PC-3 (cell line): ENCODE measurements around the gene ADRB2. TPM values are rescaled to one million over a fixed set of nuclear protein-coding genes. Genes with fewer than 3 reads are reported as not detected.

Experiments
- ATAC-seq: fragments of 200-7000 bp; cut with Tn5 transposase; 2 replicates; pipeline ENCODE4 v1.9.1; 2020; ENCODE audit warnings: mild to moderate bottlenecking, moderate library complexity
- BruUV-seq: library from RNA; stranded (reverse); fragments of 400-500 nt; replicated peaks from 2 replicates; lab custom pipeline; 2021; lab: Mats Ljungman, UMichigan
- CTCF ChIA-PET: fragments of 300-600 bp; sonication (Branson Sonifier 250); formaldehyde crosslinking; loops from one replicate; lab custom pipeline; 2022; ENCODE audit warnings: antibody characterized with exemption; lab: Charles Lee
- POLR2A ChIA-PET: fragments of 300-600 bp; sonication (Branson Sonifier 250); formaldehyde crosslinking; loops from one replicate; lab custom pipeline; 2022; ENCODE audit warnings: antibody characterized with exemption; ENCODE audit not compliant: unreplicated experiment; lab: Charles Lee
- DNase-seq: peaks from one replicate; pipeline ENCODE4 v3.0.0-alpha.2; 2015
- H2AFZ ChIP-seq: fragments of 300-600 bp; sonication (generic); 2 replicates; pipeline ENCODE4 v1.6.0; 2016; ENCODE audit warnings: antibody characterized with exemption, low read length
- H3F3A ChIP-seq: fragments of 300-600 bp; sonication (generic); one replicate; pipeline ENCODE4 v1.6.0; 2017; ENCODE audit warnings: antibody characterized with exemption, low read length, control low read depth, mild to moderate bottlenecking; ENCODE audit not compliant: unreplicated experiment
- H3K27ac ChIP-seq: fragments of 300-600 bp; sonication (generic); 2 replicates; pipeline ENCODE4 v1.5.1; 2016; ENCODE audit warnings: mild to moderate bottlenecking, low read length
- H3K27me3 ChIP-seq: fragments of 300-600 bp; sonication (generic); 2 replicates; pipeline ENCODE4 v1.6.1; 2016; ENCODE audit warnings: low read length, mixed read lengths
- H3K36me3 ChIP-seq: fragments of 300-600 bp; sonication (generic); 2 replicates; pipeline ENCODE4 v1.6.1; 2016; ENCODE audit warnings: low read depth, mixed run types, low read length, mixed read lengths
- H3K4me1 ChIP-seq: fragments of 300-600 bp; sonication (generic); 2 replicates; pipeline ENCODE4 v1.5.1; 2016; ENCODE audit warnings: low read length; ENCODE audit not compliant: insufficient read depth
- H3K4me2 ChIP-seq: fragments of 300-600 bp; sonication (generic); 2 replicates; pipeline ENCODE4 v1.6.0; 2016; ENCODE audit warnings: low read length
- H3K4me3 ChIP-seq: fragments of 300-600 bp; sonication (generic); 2 replicates; pipeline ENCODE4 v1.5.1; 2016; ENCODE audit warnings: mild to moderate bottlenecking, low read length, mixed read lengths
- H3K79me2 ChIP-seq: fragments of 300-600 bp; sonication (generic); 2 replicates; pipeline ENCODE4 v1.6.1; 2017; ENCODE audit warnings: low read length, mixed read lengths
- H3K9ac ChIP-seq: fragments of 300-600 bp; sonication (generic); 2 replicates; pipeline ENCODE4 v1.6.0; 2016; ENCODE audit warnings: mild to moderate bottlenecking, low read length
- H3K9me2 ChIP-seq: fragments of 300-600 bp; sonication (generic); replicated peaks from 2 replicates; pipeline ENCODE4 v1.6.1; 2016; ENCODE audit warnings: mixed run types, low read length, mixed read lengths
- H3K9me3 ChIP-seq: fragments of 300-600 bp; sonication (generic); 2 replicates; pipeline ENCODE4 v1.6.1; 2016; ENCODE audit warnings: low read length, mixed read lengths
- H4K20me1 ChIP-seq: fragments of 300-600 bp; sonication (generic); 2 replicates; pipeline ENCODE4 v1.6.1; 2016; ENCODE audit warnings: low read length, mixed read lengths
- EZH2 ChIP-seq: fragments of 300-600 bp; sonication (generic); IDR thresholded peaks from one replicate; pipeline ENCODE4 v1.6.1; 2017; ENCODE audit warnings: antibody characterized with exemption, mild to moderate bottlenecking, low read length; ENCODE audit not compliant: unreplicated experiment
- EZH2phosphoT487 ChIP-seq: fragments of 300-600 bp; sonication (generic); IDR thresholded peaks from 2 replicates; pipeline ENCODE4 v1.6.1; 2018; ENCODE audit warnings: mild to moderate bottlenecking, antibody characterized with exemption, low read length, borderline replicate concordance
- intact Hi-C: fragments of 100-400 bp; cut with micrococcal nuclease; formaldehyde crosslinking; loops from 2 replicates; pipeline ENCODE4 v1.9.0; 2023
- total RNA-seq: library from RNA; depleted of rRNA; stranded (reverse); fragments of >200 nt; gene quantifications from 2 replicates; pipeline ENCODE4 v1.2.3, GENCODE V29; 2014
- TF ChIP-seq, protein P1 (sequence below): fragments of 300-600 bp; sonication (generic); conservative IDR thresholded peaks from 2 replicates; pipeline ENCODE4 v1.5.1; 2017; ENCODE audit warnings: antibody characterized with exemption, low read depth, mild to moderate bottlenecking, low read length

Gene ADRB2
- total RNA-seq, 1 experiment from 2014 or later, result 41.1 TPM

DNA sequence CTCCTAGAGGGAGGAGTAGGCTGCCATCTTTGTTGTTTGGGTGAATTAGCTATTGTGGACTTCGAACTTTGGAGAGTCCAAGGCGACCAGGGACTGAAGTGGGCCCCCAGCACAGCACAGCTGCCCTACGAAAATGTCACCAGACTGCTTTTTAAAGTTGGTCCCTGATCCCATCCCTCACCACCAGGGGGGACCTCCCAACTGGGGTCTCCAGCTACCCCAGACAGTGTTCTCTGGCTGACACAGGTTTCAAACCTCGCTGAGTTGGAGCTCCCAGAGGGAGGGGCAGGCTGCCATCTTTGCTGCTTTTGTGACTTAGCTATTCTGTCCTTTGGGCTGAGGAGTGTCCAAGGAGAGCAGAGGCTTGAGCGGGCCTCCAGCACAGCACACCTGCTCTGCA, 45.7 kb upstream of the ADRB2 start:
- Histone ChIP-seq H4K20me1 (no peaks in the 10 kb centered on the region), H3K27me3 (no peaks in the 10 kb centered on the region), H3F3A (no peaks in the 10 kb centered on the region), H3K4me1 (peaks cover 36% of the 10 kb centered on the region), H3K9ac (no peak overlapping the region), H3K9me2 (no peaks in the 10 kb centered on the region; the same call in 1 of the 2 replicates), H3K27ac (no peak overlapping the region), H3K4me3 (no peak overlapping the region), H2AFZ (no peak overlapping the region), H3K36me3 (no peaks in the 10 kb centered on the region), H3K9me3 (no peaks in the 10 kb centered on the region), H3K4me2 (no peak overlapping the region), H3K79me2 (no peaks in the 10 kb centered on the region)
- intact Hi-C loops, result no loop called here
- ChIA-PET CTCF (no interaction called here), POLR2A (no interaction called here)
- DNase-seq (no peak), ATAC-seq (no peak)
- TF ChIP-seq EZH2 (no peak), EZH2phosphoT487 (no peak)
- TF ChIP-seq, protein P1, sequence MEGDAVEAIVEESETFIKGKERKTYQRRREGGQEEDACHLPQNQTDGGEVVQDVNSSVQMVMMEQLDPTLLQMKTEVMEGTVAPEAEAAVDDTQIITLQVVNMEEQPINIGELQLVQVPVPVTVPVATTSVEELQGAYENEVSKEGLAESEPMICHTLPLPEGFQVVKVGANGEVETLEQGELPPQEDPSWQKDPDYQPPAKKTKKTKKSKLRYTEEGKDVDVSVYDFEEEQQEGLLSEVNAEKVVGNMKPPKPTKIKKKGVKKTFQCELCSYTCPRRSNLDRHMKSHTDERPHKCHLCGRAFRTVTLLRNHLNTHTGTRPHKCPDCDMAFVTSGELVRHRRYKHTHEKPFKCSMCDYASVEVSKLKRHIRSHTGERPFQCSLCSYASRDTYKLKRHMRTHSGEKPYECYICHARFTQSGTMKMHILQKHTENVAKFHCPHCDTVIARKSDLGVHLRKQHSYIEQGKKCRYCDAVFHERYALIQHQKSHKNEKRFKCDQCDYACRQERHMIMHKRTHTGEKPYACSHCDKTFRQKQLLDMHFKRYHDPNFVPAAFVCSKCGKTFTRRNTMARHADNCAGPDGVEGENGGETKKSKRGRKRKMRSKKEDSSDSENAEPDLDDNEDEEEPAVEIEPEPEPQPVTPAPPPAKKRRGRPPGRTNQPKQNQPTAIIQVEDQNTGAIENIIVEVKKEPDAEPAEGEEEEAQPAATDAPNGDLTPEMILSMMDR, result 0 out of 2 replicates have a peak, but pooled peaks have one; percentile 21
- BruUV-seq, result no TSS peak

DNA sequence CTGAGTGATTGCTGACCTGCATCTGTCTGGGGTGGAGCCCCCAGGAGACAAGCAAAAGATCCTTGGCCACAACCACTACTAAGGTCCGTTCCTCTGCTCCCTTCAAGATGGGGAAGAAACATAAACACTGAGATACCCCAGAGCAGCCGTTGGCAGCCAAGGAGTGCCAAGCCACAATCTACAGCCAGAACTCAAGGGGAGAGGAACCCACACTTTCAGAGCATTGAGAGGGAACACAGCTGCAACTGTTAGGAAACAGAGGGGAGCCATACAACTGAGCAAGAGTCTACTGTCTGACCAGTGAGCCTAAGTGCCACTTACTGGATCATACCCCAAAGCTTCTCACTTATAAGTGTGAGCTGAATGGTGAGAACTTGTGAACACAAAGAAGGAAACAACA, 44.6 kb upstream of the ADRB2 start:
- ChIA-PET POLR2A (no interaction called here), CTCF (no interaction called here)
- Histone ChIP-seq H3F3A (no peaks in the 10 kb centered on the region), H3K4me2 (no peak overlapping the region), H3K36me3 (no peaks in the 10 kb centered on the region), H3K27me3 (no peaks in the 10 kb centered on the region), H3K4me1 (peaks cover 31% of the 10 kb centered on the region), H3K4me3 (no peak overlapping the region), H3K9me2 (no peaks in the 10 kb centered on the region; the same call in 1 of the 2 replicates), H3K9me3 (no peaks in the 10 kb centered on the region), H3K9ac (no peak overlapping the region), H3K79me2 (no peaks in the 10 kb centered on the region), H2AFZ (no peak overlapping the region), H4K20me1 (no peaks in the 10 kb centered on the region), H3K27ac (no peak overlapping the region)
- no peak for ATAC-seq
- DNase-seq, result no peak
- intact Hi-C loops, result no loop called here
- no TSS peak for BruUV-seq
- TF ChIP-seq, protein P1, result no peak
- no peak for TF ChIP-seq EZH2phosphoT487
- no peak for TF ChIP-seq EZH2

DNA sequence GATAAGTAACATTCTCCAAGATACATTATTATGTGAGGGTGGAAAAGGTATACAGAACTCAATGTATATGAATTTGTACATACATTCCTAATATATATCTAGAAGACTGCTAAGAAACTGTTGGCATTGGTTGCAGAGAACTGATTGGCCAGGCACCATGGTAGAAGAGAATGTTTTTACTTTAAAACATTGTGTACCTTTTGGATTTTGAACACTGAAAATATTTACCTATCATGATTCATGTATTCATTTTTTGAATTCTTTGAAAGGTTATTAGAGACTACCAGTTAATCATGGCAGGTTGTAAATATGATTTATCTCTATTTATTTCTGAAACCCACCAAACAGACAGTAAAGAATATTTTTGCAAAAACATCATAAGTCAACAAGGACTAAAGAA, 41.2 kb upstream of the ADRB2 start:
- no peaks in the 10 kb centered on the region for H3K27me3 ChIP-seq
- H3K9me3 ChIP-seq, result no peaks in the 10 kb centered on the region
- H3K4me3 ChIP-seq, result no peak overlapping the region
- H3K36me3 ChIP-seq, result no peaks in the 10 kb centered on the region
- H3K27ac ChIP-seq, result no peak overlapping the region
- ChIA-PET CTCF (interaction anchor here (0.7 kb wide), 1 partner anchor 54 kb away, joined by 4 read pairs; no protein-coding TSS in a partner anchor), POLR2A (no interaction called here)
- no peak overlapping the region for H3K9ac ChIP-seq
- no TSS peak for BruUV-seq
- no peaks in the 10 kb centered on the region for H3K9me2 ChIP-seq
- intact Hi-C loops, result loop anchor here (1.0 kb wide), 1 partner anchor 8 kb away; no protein-coding TSS in a partner anchor
- DNase-seq (peak; percentile 70), ATAC-seq (peak; percentile 63)
- peaks cover 39% of the 10 kb centered on the region for H3K4me1 ChIP-seq
- H3K4me2 ChIP-seq, result peak overlapping the region; percentile 8; the same call in 1 of the 2 replicates
- TF ChIP-seq EZH2phosphoT487 (no peak), EZH2 (no peak)
- TF ChIP-seq, protein P1, result no peak
- H2AFZ ChIP-seq, result no peak overlapping the region
- no peaks in the 10 kb centered on the region for H3K79me2 ChIP-seq
- H3F3A ChIP-seq, result no peaks in the 10 kb centered on the region
- H4K20me1 ChIP-seq, result no peaks in the 10 kb centered on the region
